Bone marrow (tissue), 2 donors: ENCODE data around the gene FAM236C.
"Not testable (repeated sequence)": the region's sequence is repeated elsewhere in the genome, so short reads cannot be mapped to it uniquely, and the experiment has no call there.

Source experiments
- DNase-seq, 2 donors: peaks; one replicate each; lab custom pipeline; 2025; lab: John Stamatoyannopoulos, UW

The FAM236C gene

GRCh38 chrX:72912315-72912714 is at the start of gene FAM236C:
FAM236C (plus strand) TSS chrX:72912615; CDS start chrX:72912715, 100 bp downstream.
- DNase-seq: not testable (repeated sequence)

DNA sequence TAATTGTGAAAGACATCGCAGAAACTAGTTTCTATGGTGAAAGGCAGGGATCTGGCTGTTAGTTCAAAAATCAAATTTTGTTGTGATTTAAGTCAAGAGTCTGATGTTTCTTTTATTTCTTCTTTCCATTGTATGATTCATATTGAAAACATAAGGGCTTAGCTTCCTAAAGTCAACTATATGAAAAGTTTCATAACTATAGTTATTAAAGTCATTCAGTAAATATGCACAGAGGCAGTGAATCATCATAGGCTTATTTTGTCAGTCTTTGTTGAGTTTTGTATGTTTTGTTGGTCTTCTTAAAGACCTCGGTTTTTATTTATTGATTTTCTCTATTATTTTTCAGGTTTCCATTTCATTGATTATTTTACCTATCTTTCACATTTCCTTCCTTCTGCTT is 29.5 kb upstream of the FAM236C start:
- DNase-seq: not testable (repeated sequence)

DNA sequence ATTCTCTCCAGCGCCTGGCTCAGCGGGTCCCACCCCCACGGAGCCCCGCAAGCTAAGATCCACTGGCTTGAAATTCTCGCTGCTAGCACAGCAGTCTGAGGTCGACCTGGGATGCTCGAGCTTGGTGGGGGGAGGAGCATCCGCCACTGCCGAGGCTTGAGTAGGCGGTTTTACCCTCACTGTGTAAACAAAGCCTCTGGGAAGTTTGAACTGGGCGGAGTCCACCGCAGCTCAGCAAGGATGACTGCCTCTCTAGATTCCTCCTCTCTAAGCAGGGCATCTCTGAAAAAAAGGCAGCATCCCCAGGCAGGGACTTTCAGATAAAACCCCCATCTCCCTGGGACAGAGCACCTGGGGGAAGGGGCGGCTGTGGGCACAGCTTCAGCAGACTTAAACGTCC is 22.7 kb upstream of the FAM236C start:
- not testable (repeated sequence) for DNase-seq

DNA sequence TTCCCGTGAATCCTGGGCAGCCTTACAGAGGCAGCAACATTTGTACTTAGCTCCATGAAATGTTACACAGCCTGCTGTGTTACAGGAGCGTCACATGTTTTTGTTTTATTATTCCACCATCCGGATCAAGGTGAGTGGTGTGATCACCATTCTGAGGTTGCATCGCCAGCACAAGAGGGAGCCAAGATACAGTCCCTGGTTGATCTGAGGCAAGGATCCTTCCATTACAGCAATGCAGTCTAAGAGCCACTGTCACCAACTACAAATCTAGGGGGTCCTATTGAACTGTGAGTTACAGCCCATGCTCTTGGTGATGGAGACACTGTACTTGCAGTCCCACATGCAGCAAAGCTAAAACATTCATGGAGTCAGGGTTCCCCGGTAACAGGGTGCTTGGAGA is 3.7 kb downstream of the FAM236C start:
- not testable (repeated sequence) for DNase-seq

GRCh38 chrX:72932283-72932682 is 19.9 kb downstream of the FAM236C start:
- DNase-seq: not testable (repeated sequence)

DNA sequence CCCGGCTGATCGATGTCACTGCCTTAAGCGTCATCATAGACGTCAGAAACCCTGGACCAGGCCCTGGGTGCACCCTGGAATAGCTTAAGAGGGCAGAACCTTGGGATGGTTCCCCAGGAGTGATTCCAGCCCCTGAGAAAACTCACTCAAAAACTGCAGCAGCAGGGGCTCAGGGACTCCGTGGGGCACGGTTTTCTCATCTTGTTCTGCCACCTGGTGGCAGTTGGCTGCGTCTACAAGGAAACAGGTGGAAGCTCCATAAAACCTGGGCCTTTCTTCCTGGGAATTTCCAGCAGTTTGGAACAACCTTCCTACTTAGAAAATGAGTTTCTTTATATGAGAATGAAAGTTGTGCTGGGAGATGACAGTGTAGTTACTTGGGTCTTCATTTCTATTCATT is 24.0 kb downstream of the FAM236C start:
- not testable (repeated sequence) for DNase-seq

- not testable (repeated sequence) for DNase-seq
These were observed 24.6 kb downstream of the FAM236C start for GRCh38 chrX:72936882-72937455.

DNA sequence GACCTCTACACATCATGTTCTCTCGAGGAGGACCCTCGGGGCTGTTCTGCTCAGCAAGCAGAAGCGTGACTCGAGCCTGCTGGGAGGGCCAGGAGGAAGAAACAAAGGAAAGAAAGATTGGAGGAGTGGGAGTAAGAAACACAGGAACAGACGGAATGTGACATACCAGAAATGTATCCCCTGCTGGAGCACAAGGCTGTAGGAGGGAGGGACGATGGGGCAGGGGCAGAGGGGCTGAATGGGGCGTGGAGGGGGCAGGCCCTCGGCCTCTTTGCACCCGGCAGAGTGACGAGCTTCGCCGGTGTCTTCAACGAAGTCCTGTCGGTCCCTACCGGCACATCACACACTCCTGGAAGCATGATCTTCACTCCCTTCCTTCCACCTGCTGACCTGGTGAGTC is 25.5 kb downstream of the FAM236C start, which contains the start of gene FAM236A:
FAM236A (plus strand) TSS at position 301 of the 400 bp plus-strand sequence; CDS start at position 358, 57 bp downstream.
- not testable (repeated sequence) for DNase-seq

DNA sequence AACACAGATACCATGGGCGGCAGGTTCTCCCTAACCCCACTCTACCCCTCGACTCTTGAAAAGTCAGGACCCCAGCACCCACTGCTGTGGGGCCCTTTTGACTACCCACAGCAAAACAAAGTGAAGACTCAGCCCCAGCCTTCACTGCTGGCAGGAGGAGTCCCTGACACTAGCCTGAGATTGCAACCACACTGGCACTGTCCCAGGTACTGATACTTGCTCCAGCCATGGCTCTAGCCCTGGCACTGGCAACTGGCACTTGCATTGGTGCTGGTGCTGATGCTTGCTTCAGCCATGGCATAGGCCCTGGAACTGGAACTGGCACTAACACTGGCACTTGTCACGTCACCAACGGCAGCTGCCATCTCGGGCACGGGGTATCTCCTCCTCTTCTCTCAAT is 29.9 kb downstream of the FAM236C start:
- DNase-seq: not testable (repeated sequence)

DNA sequence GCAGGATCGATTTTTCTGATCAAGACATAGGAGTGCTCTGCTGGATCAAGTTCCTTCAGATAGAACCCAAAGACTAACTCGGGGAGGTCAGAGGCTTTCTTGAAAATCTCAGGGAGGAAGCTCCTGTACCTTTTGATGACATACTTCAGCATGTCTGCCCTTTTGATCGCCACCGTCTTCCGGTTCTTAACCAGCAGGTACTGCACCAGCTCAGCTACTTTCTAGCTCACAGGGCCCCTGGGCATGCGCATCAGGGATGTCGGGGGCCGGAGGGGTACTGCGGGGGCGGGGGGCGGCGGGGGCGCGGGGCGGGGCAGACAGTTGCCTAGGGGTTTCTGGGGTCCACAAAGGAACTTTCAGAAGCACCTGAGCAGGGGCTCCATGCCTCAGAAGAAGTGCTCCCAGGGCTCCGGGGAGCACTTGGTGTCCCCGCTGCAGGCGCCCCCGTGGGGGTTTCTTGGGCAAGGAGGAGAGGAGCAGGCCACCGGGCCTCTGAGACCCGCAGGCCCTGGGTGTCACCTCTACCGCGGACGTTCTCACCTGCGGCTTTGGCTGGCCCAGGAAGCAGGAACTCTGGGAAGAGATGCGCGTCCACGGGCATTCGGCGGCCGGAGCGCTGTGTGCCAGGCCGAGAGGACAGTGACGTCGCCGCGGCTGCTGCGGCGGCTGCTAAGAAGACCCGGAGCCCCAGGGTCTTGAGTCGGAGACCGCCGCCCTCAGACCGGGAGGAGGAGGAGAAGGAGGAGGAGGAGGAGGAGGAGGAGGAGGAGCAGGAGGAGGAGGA is 30.8 kb downstream of the FAM236C start:
- DNase-seq: not testable (repeated sequence)

DNA sequence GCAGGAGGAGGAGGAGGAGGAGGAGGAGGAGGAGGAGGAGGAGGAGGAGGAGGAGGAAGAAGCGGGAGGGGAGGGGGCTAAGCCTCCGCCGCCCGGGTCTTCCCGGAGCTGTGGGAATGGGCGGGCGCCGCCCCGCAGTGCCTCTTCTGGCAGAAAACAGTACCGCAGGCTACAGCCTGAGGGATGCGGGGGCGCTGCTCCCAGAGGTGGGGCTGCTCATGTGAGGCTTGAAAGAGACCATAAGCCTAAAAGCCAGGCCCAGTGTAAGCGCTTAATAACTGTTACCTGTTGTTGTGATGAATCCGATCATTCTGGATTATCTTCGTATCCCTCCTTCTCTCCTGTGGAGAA is 31.4 kb downstream of the FAM236C start, which contains the start of gene DMRTC1:
DMRTC1 (minus strand) TSS at position 19 of the 351 bp plus-strand sequence. CDS start 68,143 bp downstream, outside the sequence.
- not testable (repeated sequence) for DNase-seq

GRCh38 chrX:72959971-72960370 is 47.6 kb downstream of the FAM236C start:
- DNase-seq: not testable (repeated sequence)
